ENCODE data around the gene KIAA1191.
A peak's percentile ranks its signal among the peaks of the same experiment; 100 is the strongest.

The KIAA1191 gene

GRCh38 chr5:176389135-176390123 lies 27.9 kb upstream of the KIAA1191 start:
- Histone ChIP-seq H3K27ac (ENCODE audit: insufficient read depth, low read depth, low read length, poor library complexity, severe bottlenecking) (peak overlapping the region; percentile 97), H3K9me3 (ENCODE audit: control insufficient read depth, low read length) (no peaks in the 10 kb centered on the region), H3K36me3 (ENCODE audit: control insufficient read depth, insufficient read depth, low read length) (peaks cover 11% of the 10 kb centered on the region), H3K4me1 (ENCODE audit: control insufficient read depth, insufficient read depth, low read length) (peaks cover 6% of the 10 kb centered on the region), H3K27me3 (ENCODE audit: control insufficient read depth, insufficient read depth, low read length, poor library complexity, severe bottlenecking) (no peaks in the 10 kb centered on the region), H3K4me3 (ENCODE audit: insufficient read depth, low read depth, low read length) (peak overlapping the region; percentile 97)
- WGBS, 2 experiments = 30% methylated on average over 40 of the region's 41 CpGs

GRCh38 chr5:176388444-176389134 lies 27.0 kb upstream of the KIAA1191 start, which contains the start of the genes HIGD2A and NOP16:
HIGD2A (plus strand) TSS chr5:176388751; CDS start chr5:176388820, 69 bp downstream.
NOP16 (minus strand) TSS chr5:176388598; CDS start chr5:176388539, 59 bp downstream.
- H3K9me3 ChIP-seq (ENCODE audit: control insufficient read depth, low read length) = no peaks in the 10 kb centered on the region
- WGBS, 2 experiments = 0 to 1% methylated on average over 47 of the region's 47 CpGs
- peak within 1 kb of the TSS; percentile 97 for H3K4me3 ChIP-seq (ENCODE audit: insufficient read depth, low read depth, low read length)
- peaks cover 6% of the 10 kb centered on the region for H3K4me1 ChIP-seq (ENCODE audit: control insufficient read depth, insufficient read depth, low read length)
- no peaks in the 10 kb centered on the region for H3K27me3 ChIP-seq (ENCODE audit: control insufficient read depth, insufficient read depth, low read length, poor library complexity, severe bottlenecking)
- peaks cover 13% of the 10 kb centered on the region for H3K36me3 ChIP-seq (ENCODE audit: control insufficient read depth, insufficient read depth, low read length)
- H3K27ac ChIP-seq (ENCODE audit: insufficient read depth, low read depth, low read length, poor library complexity, severe bottlenecking) = peak within 1 kb of the TSS; percentile 97

GRCh38 chr5:176388003-176388443 lies 26.5 kb upstream of the KIAA1191 start:
- H3K9me3 ChIP-seq (ENCODE audit: control insufficient read depth, low read length) = no peaks in the 10 kb centered on the region
- peaks cover 13% of the 10 kb centered on the region for H3K36me3 ChIP-seq (ENCODE audit: control insufficient read depth, insufficient read depth, low read length)
- peak overlapping the region; percentile 97 for H3K4me3 ChIP-seq (ENCODE audit: insufficient read depth, low read depth, low read length)
- peaks cover 6% of the 10 kb centered on the region for H3K4me1 ChIP-seq (ENCODE audit: control insufficient read depth, insufficient read depth, low read length)
- WGBS, 2 experiments = 1% methylated on average over 29 of the region's 29 CpGs
- peak overlapping the region; percentile 33 for H3K27ac ChIP-seq (ENCODE audit: insufficient read depth, low read depth, low read length, poor library complexity, severe bottlenecking)
- H3K27me3 ChIP-seq (ENCODE audit: control insufficient read depth, insufficient read depth, low read length, poor library complexity, severe bottlenecking) = no peaks in the 10 kb centered on the region

GRCh38 chr5:176387384-176387925 lies 25.9 kb upstream of the KIAA1191 start:
- no peak overlapping the region for H3K27ac ChIP-seq (ENCODE audit: insufficient read depth, low read depth, low read length, poor library complexity, severe bottlenecking)
- peak overlapping the region; percentile 97 for H3K4me3 ChIP-seq (ENCODE audit: insufficient read depth, low read depth, low read length)
- H3K36me3 ChIP-seq (ENCODE audit: control insufficient read depth, insufficient read depth, low read length) = peaks cover 13% of the 10 kb centered on the region
- H3K9me3 ChIP-seq (ENCODE audit: control insufficient read depth, low read length) = no peaks in the 10 kb centered on the region
- H3K4me1 ChIP-seq (ENCODE audit: control insufficient read depth, insufficient read depth, low read length) = peaks cover 6% of the 10 kb centered on the region
- 38 to 40% methylated on average over 8 of the region's 8 CpGs for WGBS, 2 experiments
- H3K27me3 ChIP-seq (ENCODE audit: control insufficient read depth, insufficient read depth, low read length, poor library complexity, severe bottlenecking) = no peaks in the 10 kb centered on the region

- Histone ChIP-seq H3K36me3 (ENCODE audit: control insufficient read depth, insufficient read depth, low read length) (peaks cover 13% of the 10 kb centered on the region), H3K27ac (ENCODE audit: insufficient read depth, low read depth, low read length, poor library complexity, severe bottlenecking) (no peak overlapping the region), H3K27me3 (ENCODE audit: control insufficient read depth, insufficient read depth, low read length, poor library complexity, severe bottlenecking) (no peaks in the 10 kb centered on the region), H3K9me3 (ENCODE audit: control insufficient read depth, low read length) (no peaks in the 10 kb centered on the region), H3K4me3 (ENCODE audit: insufficient read depth, low read depth, low read length) (no peak overlapping the region), H3K4me1 (ENCODE audit: control insufficient read depth, insufficient read depth, low read length) (peaks cover 6% of the 10 kb centered on the region)
- 100% methylated on average over 1 of the region's 1 CpG for WGBS, 2 experiments
Observed at GRCh38 chr5:176386491-176386890, 24.9 kb upstream of the KIAA1191 start.

GRCh38 chr5:176384991-176385390 lies 23.4 kb upstream of the KIAA1191 start:
- Histone ChIP-seq H3K4me3 (ENCODE audit: insufficient read depth, low read depth, low read length) (no peak overlapping the region), H3K9me3 (ENCODE audit: control insufficient read depth, low read length) (no peaks in the 10 kb centered on the region), H3K27ac (ENCODE audit: insufficient read depth, low read depth, low read length, poor library complexity, severe bottlenecking) (no peak overlapping the region), H3K4me1 (ENCODE audit: control insufficient read depth, insufficient read depth, low read length) (peaks cover 6% of the 10 kb centered on the region), H3K27me3 (ENCODE audit: control insufficient read depth, insufficient read depth, low read length, poor library complexity, severe bottlenecking) (no peaks in the 10 kb centered on the region), H3K36me3 (ENCODE audit: control insufficient read depth, insufficient read depth, low read length) (peaks cover 13% of the 10 kb centered on the region)
- 93 to 95% methylated on average over 12 of the region's 12 CpGs for WGBS, 2 experiments

GRCh38 chr5:176384366-176384930 lies 22.9 kb upstream of the KIAA1191 start:
- Histone ChIP-seq H3K27ac (ENCODE audit: insufficient read depth, low read depth, low read length, poor library complexity, severe bottlenecking) (no peak overlapping the region), H3K4me3 (ENCODE audit: insufficient read depth, low read depth, low read length) (no peak overlapping the region), H3K4me1 (ENCODE audit: control insufficient read depth, insufficient read depth, low read length) (peaks cover 6% of the 10 kb centered on the region), H3K9me3 (ENCODE audit: control insufficient read depth, low read length) (no peaks in the 10 kb centered on the region), H3K36me3 (ENCODE audit: control insufficient read depth, insufficient read depth, low read length) (peaks cover 13% of the 10 kb centered on the region), H3K27me3 (ENCODE audit: control insufficient read depth, insufficient read depth, low read length, poor library complexity, severe bottlenecking) (no peaks in the 10 kb centered on the region)
- WGBS, 2 experiments = 93 to 94% methylated on average over 8 of the region's 8 CpGs

- Histone ChIP-seq H3K9me3 (ENCODE audit: control insufficient read depth, low read length) (no peaks in the 10 kb centered on the region), H3K27ac (ENCODE audit: insufficient read depth, low read depth, low read length, poor library complexity, severe bottlenecking) (no peak overlapping the region), H3K4me1 (ENCODE audit: control insufficient read depth, insufficient read depth, low read length) (peaks cover 6% of the 10 kb centered on the region), H3K4me3 (ENCODE audit: insufficient read depth, low read depth, low read length) (no peak overlapping the region), H3K36me3 (ENCODE audit: control insufficient read depth, insufficient read depth, low read length) (peaks cover 13% of the 10 kb centered on the region), H3K27me3 (ENCODE audit: control insufficient read depth, insufficient read depth, low read length, poor library complexity, severe bottlenecking) (no peaks in the 10 kb centered on the region)
- 93 to 96% methylated on average over 9 of the region's 9 CpGs for WGBS, 2 experiments
Observed at GRCh38 chr5:176383961-176384360, 22.4 kb upstream of the KIAA1191 start.

- H3K27ac ChIP-seq (ENCODE audit: insufficient read depth, low read depth, low read length, poor library complexity, severe bottlenecking) = no peak overlapping the region
- H3K4me1 ChIP-seq (ENCODE audit: control insufficient read depth, insufficient read depth, low read length) = peaks cover 6% of the 10 kb centered on the region
- peaks cover 13% of the 10 kb centered on the region for H3K36me3 ChIP-seq (ENCODE audit: control insufficient read depth, insufficient read depth, low read length)
- no peaks in the 10 kb centered on the region for H3K9me3 ChIP-seq (ENCODE audit: control insufficient read depth, low read length)
- WGBS, 2 experiments = 95 to 96% methylated on average over 15 of the region's 15 CpGs
- no peaks in the 10 kb centered on the region for H3K27me3 ChIP-seq (ENCODE audit: control insufficient read depth, insufficient read depth, low read length, poor library complexity, severe bottlenecking)
- H3K4me3 ChIP-seq (ENCODE audit: insufficient read depth, low read depth, low read length) = no peak overlapping the region
Observed at GRCh38 chr5:176383248-176383905, 21.8 kb upstream of the KIAA1191 start.

Data from ectodermal cell (in vitro differentiated cells).